Gastroesophageal sphincter (tissue), 3 donors: ENCODE results near the gene H1-8.

Source experiments
- EP300 ChIP-seq: sonication (generic); formaldehyde crosslinking; IDR thresholded peaks from one replicate; pipeline ENCODE4 v1.6.1; 2017; ENCODE audit warnings: antibody characterized with exemption, mild to moderate bottlenecking
- TF ChIP-seq, protein P1 (sequence below), 4 experiments: fragments of 200-600 bp in 2 of 4; fragments of 450-650 bp in 2 of 4; sonication (generic) in 1 of 4; IDR thresholded peaks; one replicate each; pipeline ENCODE4 v1.5.1; 2017 to 2019; ENCODE audit warnings: antibody characterized with exemption in 4 of 4, mild to moderate bottlenecking in 2 of 4, moderate library complexity in 2 of 4

DNA sequence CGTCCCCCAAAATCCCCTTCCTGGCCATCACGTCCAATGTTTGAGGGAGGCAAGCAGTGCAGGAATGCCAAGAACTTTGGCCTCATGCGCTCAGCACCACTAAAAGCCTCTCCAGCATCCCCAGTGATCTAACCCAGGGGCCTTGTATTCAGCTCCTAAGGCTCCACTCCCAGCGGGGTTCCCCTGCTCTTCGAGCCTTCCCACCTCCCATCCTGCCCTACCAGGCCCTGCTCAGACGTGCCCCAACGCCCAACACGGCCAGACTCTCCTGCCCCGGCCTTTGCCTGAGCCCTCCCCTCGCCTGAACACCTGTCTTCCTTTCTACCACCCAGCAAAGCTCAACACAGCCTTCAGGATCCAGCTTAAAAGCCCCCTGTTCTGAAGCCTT, 33.0 kb downstream of the H1-8 start:
- TF ChIP-seq, protein P1, sequence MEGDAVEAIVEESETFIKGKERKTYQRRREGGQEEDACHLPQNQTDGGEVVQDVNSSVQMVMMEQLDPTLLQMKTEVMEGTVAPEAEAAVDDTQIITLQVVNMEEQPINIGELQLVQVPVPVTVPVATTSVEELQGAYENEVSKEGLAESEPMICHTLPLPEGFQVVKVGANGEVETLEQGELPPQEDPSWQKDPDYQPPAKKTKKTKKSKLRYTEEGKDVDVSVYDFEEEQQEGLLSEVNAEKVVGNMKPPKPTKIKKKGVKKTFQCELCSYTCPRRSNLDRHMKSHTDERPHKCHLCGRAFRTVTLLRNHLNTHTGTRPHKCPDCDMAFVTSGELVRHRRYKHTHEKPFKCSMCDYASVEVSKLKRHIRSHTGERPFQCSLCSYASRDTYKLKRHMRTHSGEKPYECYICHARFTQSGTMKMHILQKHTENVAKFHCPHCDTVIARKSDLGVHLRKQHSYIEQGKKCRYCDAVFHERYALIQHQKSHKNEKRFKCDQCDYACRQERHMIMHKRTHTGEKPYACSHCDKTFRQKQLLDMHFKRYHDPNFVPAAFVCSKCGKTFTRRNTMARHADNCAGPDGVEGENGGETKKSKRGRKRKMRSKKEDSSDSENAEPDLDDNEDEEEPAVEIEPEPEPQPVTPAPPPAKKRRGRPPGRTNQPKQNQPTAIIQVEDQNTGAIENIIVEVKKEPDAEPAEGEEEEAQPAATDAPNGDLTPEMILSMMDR (IDR thresholded peaks at IDR 0.05), result no peak
- TF ChIP-seq EP300, result no peak
